Measurements from ENCODE around the gene SLC1A2.

SLC1A2 gene

GRCh38 chr11:35292279-35292678, 127.1 kb downstream of the SLC1A2 start:
- TF ChIP-seq ZNF8 (CRISPR knock-in tag; IDR thresholded peaks at IDR 0.05) (no peak), ZNF565 (CRISPR knock-in tag; conservative IDR thresholded peaks at IDR 0.05; ENCODE audit: low read depth) (no peak), CSRNP3 (CRISPR knock-in tag; IDR thresholded peaks at IDR 0.05) (no peak), ZFP3 (CRISPR knock-in tag; IDR thresholded peaks at IDR 0.05) (no peak)
- ATAC-seq: no peak

GRCh38 chr11:35290876-35291275, 128.5 kb downstream of the SLC1A2 start:
- TF ChIP-seq TOX (CRISPR knock-in tag; IDR thresholded peaks at IDR 0.05; ENCODE audit: borderline replicate concordance) (no peak), ZNF8 (CRISPR knock-in tag; IDR thresholded peaks at IDR 0.05) (no peak), CSDC2 (CRISPR knock-in tag; IDR thresholded peaks at IDR 0.05) (no peak), ZFP3 (CRISPR knock-in tag; IDR thresholded peaks at IDR 0.05) (no peak), CSRNP3 (CRISPR knock-in tag; IDR thresholded peaks at IDR 0.05) (no peak), ZC3H10 (CRISPR knock-in tag; IDR thresholded peaks at IDR 0.05) (no peak), ZNF70 (CRISPR knock-in tag; IDR thresholded peaks at IDR 0.05) (no peak), POU6F1 (CRISPR knock-in tag; IDR thresholded peaks at IDR 0.05; ENCODE audit: borderline replicate concordance, low read depth) (no peak), TSHZ2 (CRISPR knock-in tag; IDR thresholded peaks at IDR 0.05) (no peak)
- no peak for ATAC-seq

- ATAC-seq: peak; percentile 89
- TF ChIP-seq CREB5 (CRISPR knock-in tag; IDR thresholded peaks at IDR 0.05; ENCODE audit: low read depth) (no peak), ZNF8 (CRISPR knock-in tag; IDR thresholded peaks at IDR 0.05) (no peak), TCF4 (CRISPR knock-in tag; IDR thresholded peaks at IDR 0.05; ENCODE audit: borderline replicate concordance) (no peak), SNAI2 (CRISPR knock-in tag; IDR thresholded peaks at IDR 0.05) (no peak), PPARA (CRISPR knock-in tag; IDR thresholded peaks at IDR 0.05; ENCODE audit: borderline replicate concordance) (no peak), TSHZ2 (CRISPR knock-in tag; IDR thresholded peaks at IDR 0.05) (no peak), ZFP30 (CRISPR knock-in tag; IDR thresholded peaks at IDR 0.05) (no peak), RARB (CRISPR knock-in tag; IDR thresholded peaks at IDR 0.05) (no peak), ARNTL (CRISPR knock-in tag; IDR thresholded peaks at IDR 0.05; ENCODE audit: borderline replicate concordance, low read depth) (no peak), GLIS3 (CRISPR knock-in tag; IDR thresholded peaks at IDR 0.05) (no peak), ZNF70 (CRISPR knock-in tag; IDR thresholded peaks at IDR 0.05) (no peak), POU6F1 (CRISPR knock-in tag; IDR thresholded peaks at IDR 0.05; ENCODE audit: borderline replicate concordance, low read depth) (no peak), TOX (CRISPR knock-in tag; IDR thresholded peaks at IDR 0.05; ENCODE audit: borderline replicate concordance) (no peak), ESRRG (CRISPR knock-in tag; IDR thresholded peaks at IDR 0.05) (no peak), ZNF565 (CRISPR knock-in tag; conservative IDR thresholded peaks at IDR 0.05; ENCODE audit: low read depth) (no peak), ZC3H10 (CRISPR knock-in tag; IDR thresholded peaks at IDR 0.05) (no peak), PATZ1 (CRISPR knock-in tag; IDR thresholded peaks at IDR 0.05; ENCODE audit: borderline replicate concordance) (no peak)
Observed at GRCh38 chr11:35289821-35290220, 129.5 kb downstream of the SLC1A2 start.

Measured in SK-N-SH treated with all-trans-retinoic acid at 6 μM for 48 hours (cell line).